Camera-type eye (tissue), 1 donor: ENCODE measurements around the gene RBM47. TPM values are rescaled to one million over a fixed set of nuclear protein-coding genes. Genes with fewer than 3 reads are reported as not detected.

Experiments used
- total RNA-seq: library from RNA; depleted of rRNA; stranded (reverse); fragments of >200 nt; gene quantifications from one replicate; pipeline ENCODE4 v1.2.3, GENCODE V29; 2014

RBM47 gene
- total RNA-seq, result 18.8 TPM

DNA sequence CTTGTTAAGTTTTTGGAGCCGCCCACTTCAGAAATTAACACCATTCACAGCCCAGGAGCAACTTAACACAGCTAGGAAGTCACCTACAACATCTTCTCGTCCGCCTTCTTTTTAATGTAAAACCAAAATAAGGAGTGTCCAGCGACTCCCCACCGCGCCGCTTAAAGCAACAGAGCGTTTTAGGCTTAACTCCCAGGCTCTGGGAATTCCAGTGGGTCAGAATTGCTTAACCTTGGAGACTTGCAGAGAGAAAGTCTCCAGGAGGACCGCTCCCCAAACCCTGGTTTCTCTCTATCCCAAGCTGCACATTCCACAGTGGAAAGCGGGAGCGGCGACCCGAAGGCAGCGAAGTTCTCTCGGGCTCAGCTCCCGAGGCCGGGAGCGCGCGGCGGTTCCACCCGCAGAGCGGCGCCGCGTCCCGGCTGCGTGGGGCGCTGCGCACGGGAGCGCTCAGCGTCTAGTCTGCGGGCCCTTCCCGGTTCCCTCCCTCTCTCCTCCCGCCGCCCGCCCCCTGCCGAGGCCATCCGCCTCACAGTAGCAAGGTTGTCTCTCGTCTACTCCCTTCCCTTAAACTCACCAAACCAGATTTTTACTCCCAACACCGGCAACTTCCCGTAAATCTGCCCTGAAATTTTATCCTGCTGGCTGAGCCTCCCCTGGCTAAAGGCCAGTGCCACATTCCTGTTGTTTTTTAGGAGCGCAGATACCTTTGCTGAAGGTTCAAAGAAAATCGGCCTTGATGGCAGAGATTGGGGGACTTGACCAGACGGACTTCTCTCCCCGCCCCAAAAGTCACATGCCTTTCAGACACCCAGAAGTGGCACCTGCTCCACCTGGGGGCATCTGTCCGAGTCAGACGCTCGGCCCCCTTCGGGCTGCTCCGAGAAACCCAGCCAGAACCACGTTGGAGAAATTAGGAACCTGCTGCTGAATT is at the start of gene RBM47:
Gene RBM47 (minus strand): TSS at position 464 of the 934 bp plus-strand sequence. CDS start 190,971 bp downstream, outside the sequence.

Other genes starting within 250 kb of the RBM47 start
- 10.5 TPM for gene NSUN7, start 120.1 kb upstream of the RBM47 start, total RNA-seq